Urothelium cell line (cell line): ENCODE results near the gene HSD17B4.
"Not testable (repeated sequence)": the region's sequence is repeated elsewhere in the genome, so short reads cannot be mapped to it uniquely, and the experiment has no call there.

Source experiments
- DNase-seq: peaks from one replicate; pipeline ENCODE4 v3.0.0; 2011; ENCODE audit warnings: low spot score, mixed read lengths
- FAIRE-seq: peaks from 2 replicates; lab custom pipeline; 2011; peaks lifted over from hg19 to GRCh38; lab: Jason Lieb, UNC

The HSD17B4 gene

GRCh38 chr5:119428574-119428973 is 23.7 kb upstream of the HSD17B4 start:
- not testable (repeated sequence) for DNase-seq, FAIRE-seq

- not testable (repeated sequence) for FAIRE-seq, DNase-seq
Measured at GRCh38 chr5:119432674-119433237, 19.5 kb upstream of the HSD17B4 start.

- no peak for DNase-seq
- FAIRE-seq = peak; percentile 5
Measured at GRCh38 chr5:119435436-119436132, 16.7 kb upstream of the HSD17B4 start.

DNA sequence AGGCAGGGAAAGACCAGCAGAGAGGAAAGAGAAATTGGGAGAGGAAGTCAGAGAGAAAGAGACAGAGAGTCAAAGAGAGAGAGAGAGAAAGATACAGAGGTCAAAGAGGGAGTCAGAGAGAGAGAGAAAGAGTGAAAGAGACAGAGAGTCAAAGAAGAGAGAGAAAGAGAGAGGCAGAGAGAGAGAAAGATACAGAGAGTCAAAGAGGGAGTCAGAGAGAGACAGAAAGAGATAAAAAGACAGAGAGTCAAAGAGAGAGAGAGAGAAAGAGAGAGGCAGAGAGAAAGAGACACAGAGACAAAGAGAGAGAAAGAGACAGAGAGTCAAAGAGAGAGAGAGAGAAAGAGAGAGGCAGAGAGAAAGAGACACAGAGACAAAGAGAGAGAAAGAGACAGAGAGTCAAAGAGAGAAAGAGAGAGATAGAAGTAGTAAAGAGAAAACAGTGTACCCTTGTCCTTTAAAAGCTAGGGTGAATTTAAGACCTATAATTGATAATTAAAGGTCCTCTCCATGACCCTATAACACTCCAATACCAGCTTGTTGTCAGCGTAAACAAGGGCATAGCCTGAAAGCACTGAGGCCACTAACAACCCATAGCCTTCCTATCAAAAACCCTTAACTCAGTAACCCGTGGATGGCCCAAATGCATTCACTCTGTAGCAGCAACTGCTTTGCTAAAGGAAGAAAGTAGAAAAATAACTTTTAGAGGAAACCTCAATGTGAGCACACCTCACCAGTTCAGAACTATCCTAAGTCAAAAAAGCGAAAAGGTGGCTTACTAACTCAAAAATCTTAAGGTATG is 14.3 kb upstream of the HSD17B4 start:
- not testable (repeated sequence) for DNase-seq, FAIRE-seq

DNA sequence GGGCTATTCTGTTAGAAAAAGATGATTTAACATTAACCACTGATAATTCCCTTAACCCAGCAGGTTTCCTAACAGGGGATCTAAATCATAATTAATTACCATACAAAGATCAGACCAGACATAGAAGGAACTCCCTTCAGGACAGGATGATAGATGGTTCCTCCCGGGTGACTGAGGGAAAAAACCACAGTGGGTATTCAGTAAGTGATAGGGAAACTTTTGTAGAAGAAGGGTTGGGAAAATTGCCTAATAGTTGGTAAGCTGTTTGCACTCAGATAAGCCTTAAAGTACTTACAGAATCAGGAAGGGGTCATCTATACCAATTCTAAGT is 13.7 kb upstream of the HSD17B4 start:
- DNase-seq, FAIRE-seq: not testable (repeated sequence)

DNA sequence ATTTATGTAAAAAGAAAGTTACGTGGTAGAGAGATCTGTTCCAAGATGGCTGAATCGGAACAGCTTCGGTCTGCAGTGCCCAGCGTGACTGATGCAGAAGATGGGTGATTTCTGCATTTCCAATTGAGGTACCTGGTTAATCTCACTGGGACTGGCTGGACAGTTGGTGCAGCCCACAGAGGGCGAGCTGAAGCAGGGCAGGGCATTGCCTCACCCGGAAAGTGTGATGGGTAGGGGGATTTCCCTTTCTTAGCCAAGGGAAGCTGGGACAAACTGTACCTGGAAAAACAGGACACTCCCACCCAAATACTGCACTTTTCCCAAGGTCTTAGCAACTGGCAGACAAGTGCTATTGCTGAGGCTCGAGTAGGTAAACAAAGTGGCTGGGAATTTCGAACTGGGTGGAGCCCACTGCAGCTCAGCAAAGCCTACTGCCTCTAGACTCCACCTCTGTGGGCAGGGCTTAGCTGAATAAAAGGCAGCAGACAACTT is 13.1 kb upstream of the HSD17B4 start:
- FAIRE-seq (no peak), DNase-seq (no peak)

DNA sequence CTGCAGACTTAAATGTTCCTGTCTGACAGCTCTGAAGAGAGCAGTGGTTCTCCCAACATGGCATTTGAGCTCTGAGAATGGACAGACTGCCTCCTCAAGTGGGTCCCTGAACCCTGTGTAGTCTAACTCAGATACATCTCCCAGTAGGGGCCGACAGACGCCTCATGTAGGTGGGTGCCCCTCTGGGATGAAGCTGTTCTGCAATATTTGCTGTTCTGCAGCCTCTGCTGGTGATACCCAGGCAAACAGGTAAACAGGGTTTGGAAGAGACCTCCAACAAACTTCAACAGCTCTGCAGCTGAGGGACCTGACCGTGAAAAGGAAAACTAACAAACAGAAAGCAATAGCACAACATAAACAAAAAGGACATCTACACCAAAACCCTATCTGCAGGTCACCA is 12.7 kb upstream of the HSD17B4 start:
- not testable (repeated sequence) for DNase-seq, FAIRE-seq

- DNase-seq, FAIRE-seq: not testable (repeated sequence)
Measured at GRCh38 chr5:119444643-119445042, 7.7 kb upstream of the HSD17B4 start.

DNA sequence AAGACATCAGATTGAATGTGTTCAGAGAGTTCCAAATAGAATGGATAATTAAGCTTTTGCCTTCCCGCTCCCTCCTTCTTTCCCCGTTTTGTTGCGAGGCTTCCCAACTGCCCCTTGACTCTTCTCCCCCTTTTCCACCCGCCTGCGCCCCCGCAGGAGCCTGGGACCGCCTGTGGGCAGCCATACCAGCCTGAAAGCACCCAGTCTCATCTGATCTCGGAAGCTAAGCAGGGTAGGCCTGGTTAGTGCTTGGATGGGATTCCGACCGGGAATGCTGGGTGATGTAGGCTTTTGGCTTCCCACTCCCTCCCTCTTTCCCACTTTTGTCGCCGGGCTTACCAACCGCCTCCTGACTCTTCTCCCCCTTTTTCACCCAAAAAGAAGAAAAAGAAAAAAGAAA is 6.8 kb upstream of the HSD17B4 start:
- no peak for DNase-seq
- FAIRE-seq = no peak

DNA sequence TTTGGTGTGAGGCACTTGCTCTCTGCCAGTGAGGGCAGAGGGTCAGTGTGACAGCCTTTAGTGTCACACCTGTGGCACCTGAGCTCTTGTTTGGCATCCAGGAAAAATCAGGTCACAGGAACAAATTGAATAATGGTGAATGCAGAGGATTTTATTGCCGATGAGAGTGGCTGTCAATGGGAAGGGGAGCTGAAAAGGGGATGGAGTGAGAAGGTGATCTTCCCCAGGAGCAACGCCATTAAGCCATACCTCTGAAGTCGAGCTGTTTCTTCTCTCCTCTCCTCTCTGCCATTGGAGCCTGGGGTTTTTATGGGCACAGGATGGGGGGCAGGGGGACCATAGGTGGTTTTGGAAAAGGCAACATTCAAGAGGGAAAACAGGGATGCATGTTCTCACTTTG is 2.4 kb upstream of the HSD17B4 start:
- no peak for FAIRE-seq
- DNase-seq = no peak

DNA sequence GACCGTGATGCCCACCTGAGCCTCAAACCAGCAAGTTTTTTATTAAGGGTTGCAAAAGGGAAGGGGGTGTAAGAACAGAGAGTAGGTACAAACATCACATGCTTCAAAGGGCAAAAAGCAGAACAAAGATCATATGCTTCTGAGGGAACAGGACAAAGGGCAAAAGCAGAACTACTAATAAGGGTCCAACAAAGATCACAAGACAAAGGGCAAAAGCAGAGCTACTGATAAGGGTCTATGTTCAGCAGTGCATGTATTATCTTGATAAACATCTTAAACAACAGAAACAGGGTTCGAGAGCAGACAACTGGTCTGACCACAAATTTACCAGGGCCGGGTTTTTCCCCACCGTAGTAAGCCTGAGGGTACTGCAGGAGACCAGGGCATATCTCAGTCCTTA is 1.7 kb upstream of the HSD17B4 start:
- DNase-seq, FAIRE-seq: not testable (repeated sequence)

GRCh38 chr5:119451561-119451960 is 736 bp upstream of the HSD17B4 start:
- FAIRE-seq (no peak), DNase-seq (no peak)

GRCh38 chr5:119452060-119452372 is 281 bp upstream of the HSD17B4 start:
- FAIRE-seq (no peak), DNase-seq (no peak)

DNA sequence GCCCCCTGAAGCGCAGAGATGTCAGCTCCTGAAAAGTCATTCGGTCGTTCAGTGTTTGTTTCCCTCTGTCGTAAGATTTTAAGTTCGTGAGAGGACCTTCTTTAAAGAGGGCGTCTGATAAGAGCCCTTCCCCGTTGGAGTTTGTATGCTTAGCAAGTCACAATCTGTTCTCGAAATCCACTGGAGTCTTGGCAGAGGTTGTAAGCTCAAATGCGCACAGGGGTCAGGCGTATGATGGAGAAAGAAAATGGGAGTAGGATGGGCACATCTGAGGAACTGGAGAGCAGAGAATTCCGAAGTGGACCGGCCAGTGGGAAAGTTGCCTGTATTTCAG is 710 bp downstream of the HSD17B4 start:
- DNase-seq = no peak
- no peak for FAIRE-seq

- no peak for FAIRE-seq
- no peak for DNase-seq
Measured at GRCh38 chr5:119454171-119454570, 1.9 kb downstream of the HSD17B4 start.

DNA sequence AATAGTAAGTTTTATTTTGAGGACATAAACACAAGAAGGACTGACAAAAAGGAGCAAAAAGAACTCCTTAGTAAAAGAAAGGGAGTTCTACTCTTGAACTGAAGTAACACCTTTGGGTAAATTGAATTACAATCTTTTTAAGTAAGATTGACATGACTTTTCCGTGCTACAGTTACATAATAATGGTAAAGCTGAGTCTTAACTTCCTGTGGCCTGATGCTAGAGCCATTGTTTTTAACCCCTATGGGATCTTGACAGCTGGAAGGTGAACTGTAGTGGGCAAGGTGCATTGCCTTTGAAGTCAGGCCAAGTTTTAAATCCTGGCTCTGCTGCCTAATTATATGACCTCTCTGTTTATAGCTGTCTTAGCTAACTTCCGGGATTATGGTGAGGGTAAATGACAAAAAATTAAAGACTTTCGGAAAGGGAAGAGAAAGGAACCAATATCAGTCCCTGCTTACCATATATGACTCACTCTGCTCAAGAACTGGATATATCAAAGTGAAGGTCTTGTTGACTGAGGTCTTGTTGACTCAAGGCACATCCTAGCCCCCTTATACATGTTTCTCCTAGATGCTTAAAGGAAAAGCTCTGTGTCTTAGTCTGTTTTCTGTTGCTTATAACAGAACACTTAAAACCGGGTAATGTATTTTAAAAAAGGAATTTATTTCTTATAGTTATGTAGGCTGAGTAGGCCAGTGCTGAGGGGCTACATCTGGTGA is 6.8 kb downstream of the HSD17B4 start:
- DNase-seq = no peak
- no peak for FAIRE-seq

DNA sequence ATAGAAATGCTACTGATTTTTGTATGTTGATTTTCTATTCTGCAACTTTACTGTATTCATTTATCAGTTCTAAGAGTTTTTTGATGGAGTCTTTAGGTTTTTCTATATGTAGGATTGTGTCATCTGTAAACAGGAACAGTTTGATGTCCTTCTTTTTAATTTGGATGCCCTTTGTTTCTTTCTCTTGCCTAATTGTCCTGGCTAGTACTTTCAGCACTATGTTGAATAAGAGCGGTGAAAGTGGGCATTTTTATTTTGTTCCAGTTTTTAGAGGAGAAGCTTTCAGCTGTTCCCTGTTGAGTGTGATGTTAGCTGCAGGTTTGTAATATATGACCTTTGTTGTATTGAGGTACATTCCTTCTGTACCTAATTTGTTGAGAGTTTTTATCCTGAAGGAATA is 13.3 kb downstream of the HSD17B4 start:
- FAIRE-seq = no peak
- no peak for DNase-seq

DNA sequence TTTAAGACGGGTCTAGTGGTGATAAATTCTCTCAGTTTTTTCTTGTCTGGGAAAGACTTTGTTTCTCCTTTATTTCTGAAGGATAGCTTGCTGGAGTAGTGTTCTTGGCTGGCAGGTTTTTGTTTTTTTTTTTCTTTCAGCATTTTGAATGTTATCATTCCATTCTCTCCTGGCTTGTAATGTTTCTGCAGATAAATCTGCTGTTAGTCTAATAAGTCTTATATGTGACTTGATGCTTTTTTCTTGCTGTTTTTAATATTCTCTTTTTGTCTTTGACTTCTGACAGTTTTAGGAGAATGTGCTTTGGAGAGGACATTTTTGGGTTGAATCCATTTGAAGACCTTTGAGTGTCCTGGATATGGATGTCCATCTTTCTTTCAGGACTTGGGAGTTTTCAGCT is 16.0 kb downstream of the HSD17B4 start:
- no peak for FAIRE-seq
- no peak for DNase-seq

DNA sequence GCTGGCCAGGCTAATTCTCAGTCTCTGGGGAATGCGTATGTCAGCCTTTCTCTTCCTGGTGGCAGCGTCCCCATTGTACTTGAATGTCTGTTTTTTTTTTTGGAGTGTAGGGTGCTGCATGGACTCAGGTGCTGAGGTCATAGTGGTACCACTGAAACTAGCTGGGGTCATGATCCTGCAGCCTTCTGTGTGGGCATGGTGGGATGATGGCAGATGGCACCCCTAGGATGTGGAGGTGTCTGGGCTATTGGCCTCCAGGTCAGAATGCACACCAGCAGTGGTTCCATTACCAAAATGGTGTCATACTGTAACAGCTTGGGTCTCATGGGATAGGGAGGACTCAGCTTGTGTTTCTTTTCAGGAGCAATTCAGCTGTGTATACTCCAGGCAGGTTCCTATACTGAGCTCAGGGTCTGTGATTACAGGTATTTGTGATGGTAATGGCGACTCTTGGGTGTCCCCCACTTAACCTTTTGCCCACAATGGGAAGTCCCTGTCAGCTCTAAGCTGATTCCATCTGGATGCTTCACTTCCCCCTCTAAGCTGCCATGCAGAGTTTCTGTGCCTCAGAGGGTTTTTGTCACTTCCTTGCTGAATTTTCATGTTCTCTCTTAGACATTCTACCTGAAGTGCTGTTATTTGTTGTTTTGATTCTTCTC is 17.9 kb downstream of the HSD17B4 start:
- DNase-seq (no peak), FAIRE-seq (no peak)

DNA sequence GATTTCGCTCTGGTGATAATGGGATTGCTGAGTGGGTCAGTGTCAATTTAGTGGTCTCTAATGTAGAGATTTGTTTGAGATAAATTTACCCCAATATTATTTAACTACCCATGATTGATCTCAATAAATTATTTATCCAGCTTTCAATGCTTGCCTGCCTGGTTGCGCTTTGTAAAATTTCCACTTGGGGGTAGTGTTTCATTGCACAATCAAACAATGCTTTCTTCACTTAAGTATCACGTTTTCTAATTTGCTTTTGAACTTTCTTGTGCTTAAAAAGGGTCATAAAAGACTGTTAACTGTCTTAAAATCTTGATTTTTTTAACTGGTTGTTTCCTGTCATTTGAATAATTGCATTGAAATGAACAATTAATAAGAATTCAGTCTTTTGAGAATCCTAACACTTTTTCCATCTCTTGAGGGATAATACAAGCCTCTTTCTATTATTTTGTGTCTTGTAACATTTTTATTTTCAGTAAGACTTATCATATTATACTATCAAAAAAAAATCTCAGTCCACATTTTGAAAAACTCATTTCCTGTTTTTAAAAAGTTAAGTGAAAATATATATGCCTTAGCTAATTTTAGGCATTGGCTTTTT is 18.7 kb downstream of the HSD17B4 start:
- DNase-seq = peak; percentile 7
- no peak for FAIRE-seq

- FAIRE-seq = no peak
- DNase-seq = no peak
Measured at GRCh38 chr5:119473241-119473640, 20.9 kb downstream of the HSD17B4 start.
